HG03135 (cell line): ENCODE results near the gene SIX2.

Source experiments
- ATAC-seq: cut with Tn5 transposase; IDR thresholded peaks from one replicate; pipeline ENCODE4 v1.9.1; 2021; ENCODE audit warnings: mild to moderate bottlenecking, moderate library complexity; ENCODE audit not compliant: unreplicated experiment

SIX2 gene

DNA sequence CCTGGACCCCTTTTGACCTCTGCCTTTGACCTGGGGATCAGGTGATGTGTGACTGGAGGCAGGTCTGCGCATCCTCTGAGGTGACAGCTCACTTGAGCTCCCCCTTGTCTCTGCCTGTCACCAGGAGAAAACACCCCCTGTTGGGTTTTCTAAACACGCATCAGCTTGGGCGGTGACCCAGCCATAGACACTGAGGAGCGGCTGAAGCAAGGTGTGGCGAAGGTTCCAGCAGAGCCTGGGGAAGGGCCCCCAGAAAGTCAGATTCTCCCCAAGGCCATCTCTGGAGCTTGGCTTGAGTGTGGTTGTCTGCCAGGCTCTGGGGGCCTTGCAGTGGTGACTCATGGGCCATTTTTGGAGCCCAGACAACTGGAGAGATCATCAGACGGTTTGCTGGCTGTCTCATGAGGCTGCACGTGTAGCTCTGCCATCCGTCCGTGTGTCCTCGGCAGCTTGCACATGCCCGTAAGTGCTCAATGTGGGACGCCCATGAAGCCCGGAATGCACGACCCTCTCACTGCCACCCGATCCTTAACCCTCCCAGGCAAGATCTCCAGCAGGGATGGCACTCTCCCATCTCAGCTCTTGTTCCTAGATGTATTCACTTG lies 38.3 kb downstream of the SIX2 start:
- ATAC-seq: no peak

DNA sequence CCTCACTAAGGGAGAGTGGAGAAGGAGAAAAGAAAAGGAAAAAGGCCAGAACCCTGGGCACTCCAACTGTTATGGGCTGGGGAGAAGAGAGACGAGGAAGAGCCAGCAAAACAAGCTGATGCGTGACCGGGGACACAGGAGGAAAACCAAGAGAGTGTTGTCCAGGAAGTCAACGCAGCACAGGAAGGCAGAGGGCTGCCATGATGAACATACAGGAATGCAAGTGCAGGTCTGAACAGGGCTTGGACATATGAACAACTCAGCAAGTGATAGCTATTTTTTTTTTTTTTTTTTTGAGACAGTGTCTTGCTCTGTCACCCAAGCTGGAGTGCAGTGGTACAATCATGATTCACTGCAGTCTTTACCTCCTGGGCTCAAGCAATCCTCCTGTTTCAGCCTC lies 39.3 kb downstream of the SIX2 start:
- no peak for ATAC-seq

DNA sequence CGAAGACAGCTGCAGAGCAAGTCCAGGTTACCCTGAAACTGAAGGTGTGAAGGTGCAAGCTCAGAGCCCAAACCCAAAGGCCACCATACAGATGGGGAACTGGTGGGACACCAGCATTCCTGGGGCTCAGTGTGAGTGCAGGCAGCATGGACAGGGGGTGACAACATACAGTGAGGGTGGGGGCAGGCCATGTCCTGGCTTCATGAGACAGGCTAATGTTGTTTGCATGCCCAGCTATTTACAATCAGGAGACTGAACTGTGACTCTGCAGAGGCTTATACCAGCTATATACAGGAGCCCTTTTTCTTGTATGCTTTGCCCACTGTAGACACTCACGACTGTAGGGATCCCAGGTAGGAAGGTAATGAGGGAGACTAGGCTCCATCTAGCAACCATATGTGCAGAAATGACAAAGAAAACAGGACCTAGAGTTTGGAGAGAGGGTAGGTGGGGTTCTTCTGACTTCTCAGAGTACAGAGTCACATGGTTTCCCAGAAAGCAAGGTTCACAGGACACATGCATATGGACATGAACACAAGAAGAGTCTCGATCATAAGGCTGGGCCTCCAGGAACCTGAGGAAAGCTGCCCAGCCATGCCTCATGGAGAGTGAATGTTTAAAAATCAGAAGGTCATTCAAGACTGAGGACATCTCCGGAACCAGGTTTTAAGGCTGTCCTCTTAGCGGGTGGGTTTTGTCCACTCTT lies 41.4 kb downstream of the SIX2 start:
- no peak for ATAC-seq

DNA sequence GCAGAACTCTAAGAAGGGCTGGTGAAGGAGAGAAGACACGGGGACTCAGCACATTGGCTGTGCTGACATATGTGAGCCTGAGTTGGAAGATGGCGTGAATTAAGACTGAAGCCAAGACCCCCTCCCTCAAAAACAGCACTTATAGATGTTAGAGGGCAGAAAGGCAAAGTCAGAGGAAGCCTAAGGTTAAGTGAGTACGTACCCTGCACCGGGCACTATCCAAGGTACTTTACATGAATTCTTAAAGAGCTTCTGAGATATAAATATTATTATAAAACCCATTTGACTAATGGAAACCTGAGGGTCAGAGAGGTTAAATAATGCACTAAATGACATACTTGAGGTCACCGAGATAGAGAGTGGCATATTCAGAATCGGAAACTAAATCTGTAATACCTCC lies 42.2 kb downstream of the SIX2 start:
- ATAC-seq: no peak

DNA sequence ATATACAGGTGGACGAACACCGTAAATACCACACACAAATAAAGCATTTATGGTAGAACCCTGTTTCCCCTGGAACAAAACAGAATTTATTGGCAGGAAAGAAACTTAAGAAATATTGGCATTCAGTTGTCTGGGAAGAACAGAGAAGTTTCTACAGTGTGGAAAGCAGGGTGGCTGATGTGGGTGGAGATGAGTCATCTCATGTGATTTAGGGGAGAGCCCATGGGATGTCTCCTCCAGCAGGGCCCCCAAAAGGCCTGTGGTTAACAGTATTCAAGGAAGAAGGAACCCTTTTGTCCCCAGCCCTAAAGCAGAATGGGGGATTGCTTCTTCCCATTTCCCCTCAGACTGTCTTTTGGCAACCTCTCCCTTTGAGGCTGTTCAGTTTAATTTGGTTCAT lies 43.6 kb downstream of the SIX2 start:
- ATAC-seq: no peak

DNA sequence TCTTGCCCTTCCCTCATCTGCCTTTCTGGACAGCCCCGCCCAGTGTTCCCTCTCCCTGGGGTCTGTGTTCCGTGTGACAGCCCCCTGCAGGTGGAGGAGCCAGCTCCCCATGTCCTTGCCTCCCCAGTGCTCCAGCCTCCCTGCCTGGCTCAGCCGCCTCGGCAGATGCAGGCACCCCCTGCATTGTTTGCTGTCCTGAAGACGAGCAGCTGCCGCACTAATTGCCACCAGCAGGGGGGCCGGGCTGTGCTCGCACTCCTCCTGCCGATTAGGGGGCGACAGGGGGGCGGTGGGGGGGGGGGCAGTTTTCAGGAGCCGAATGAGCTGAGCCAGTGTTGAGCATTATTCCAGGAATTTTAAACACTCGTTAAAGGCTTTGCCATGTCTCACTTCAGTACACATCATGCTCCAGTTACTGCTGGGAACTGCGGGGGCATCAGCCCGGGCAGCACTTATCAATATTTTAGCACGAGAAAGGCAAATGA lies 44.5 kb downstream of the SIX2 start:
- ATAC-seq: no peak

DNA sequence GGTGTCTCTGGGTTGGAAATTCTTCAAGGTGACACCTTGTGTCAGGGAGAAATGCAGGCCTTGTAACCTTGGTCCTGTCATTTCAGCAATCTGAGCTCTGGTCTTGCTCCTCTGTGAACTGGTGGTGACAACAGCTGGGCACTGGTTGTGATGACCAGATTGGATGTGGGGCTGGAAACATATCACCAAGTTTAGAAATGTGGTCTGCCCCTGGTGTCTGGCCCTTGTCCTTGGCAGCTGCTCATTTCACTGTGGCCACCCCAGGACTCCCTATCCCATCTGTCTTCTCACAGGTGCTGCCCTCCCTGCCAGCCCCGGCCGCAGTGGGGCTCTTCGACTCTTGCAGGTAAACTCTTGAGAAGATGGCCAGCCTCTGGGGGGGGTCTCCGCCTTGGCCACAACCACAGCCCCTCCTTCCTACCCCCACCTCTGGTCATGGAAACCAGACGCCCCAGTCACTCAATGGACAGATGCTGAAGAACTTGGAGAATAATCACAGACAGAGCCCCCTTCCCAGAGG lies 47.0 kb downstream of the SIX2 start:
- ATAC-seq: no peak

DNA sequence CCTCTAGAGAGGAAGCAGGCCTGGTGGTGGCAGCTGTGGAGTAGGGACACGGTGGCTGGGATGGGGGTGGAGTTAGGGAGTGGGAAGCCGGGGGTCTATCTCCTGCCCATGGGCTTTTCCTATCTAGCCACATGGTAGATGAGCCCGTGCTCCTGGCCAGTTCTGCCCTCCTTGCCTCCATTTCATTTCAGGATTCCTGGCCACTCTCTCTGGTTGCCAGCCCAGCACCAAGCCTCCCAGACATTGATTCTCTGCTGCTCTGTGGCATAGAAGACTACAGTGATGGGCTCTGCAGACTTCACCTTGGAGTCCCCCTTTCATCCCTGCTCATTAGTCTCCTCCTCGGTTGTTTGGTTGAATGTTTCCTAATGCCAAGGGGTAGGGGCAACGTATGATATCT lies 48.4 kb downstream of the SIX2 start:
- no peak for ATAC-seq

DNA sequence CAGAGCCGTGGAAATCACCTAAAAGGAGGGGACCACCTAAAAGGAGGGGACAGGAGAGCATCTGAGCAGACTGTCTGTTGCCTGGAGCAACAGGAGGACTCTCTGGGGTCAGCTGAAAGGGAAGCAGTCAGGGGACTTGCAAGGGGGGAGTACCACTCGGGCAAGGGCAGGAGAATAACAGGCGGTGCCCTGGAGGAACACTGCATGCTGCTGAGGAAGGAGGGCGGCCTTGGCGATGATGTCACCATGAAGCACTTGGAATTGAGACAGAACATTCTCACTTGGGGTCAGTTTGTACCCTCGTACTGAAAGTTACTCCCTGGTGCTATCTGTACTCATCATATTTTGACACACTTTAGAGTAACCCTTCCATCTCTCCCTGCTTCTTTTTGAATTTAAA lies 49.4 kb downstream of the SIX2 start:
- ATAC-seq: no peak

DNA sequence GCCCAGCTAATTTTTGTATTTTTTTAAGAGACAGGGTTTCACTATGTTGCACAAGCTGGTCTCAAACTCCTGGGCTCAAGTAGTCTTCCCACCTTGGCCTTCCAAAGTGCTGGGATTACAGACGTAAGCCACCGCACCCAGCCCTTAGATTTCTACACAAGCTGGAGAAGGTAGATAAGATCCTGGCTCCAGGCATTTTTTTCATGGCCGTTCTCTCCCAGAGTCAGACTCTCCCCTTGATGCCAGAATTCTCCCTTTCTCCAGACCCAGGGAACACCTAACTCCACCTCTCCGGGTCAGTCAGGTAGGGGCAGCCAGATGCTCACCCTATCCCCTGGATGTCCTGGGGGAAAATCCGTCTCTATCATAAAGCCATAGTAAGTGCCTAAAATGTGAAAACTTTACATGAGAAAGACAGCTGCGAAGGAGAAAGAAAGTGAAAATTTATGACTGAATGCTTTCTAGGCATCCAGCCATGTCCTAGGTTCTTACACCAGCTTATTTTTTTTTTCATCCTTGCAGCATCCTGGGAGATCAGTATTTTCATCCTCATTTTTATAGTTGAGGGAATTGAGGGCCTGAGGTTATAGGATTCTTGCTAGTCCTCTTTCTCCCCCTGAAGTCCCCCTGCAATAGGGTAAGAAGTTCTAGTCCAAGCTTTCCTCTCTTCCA lies 51.5 kb downstream of the SIX2 start:
- ATAC-seq: no peak

DNA sequence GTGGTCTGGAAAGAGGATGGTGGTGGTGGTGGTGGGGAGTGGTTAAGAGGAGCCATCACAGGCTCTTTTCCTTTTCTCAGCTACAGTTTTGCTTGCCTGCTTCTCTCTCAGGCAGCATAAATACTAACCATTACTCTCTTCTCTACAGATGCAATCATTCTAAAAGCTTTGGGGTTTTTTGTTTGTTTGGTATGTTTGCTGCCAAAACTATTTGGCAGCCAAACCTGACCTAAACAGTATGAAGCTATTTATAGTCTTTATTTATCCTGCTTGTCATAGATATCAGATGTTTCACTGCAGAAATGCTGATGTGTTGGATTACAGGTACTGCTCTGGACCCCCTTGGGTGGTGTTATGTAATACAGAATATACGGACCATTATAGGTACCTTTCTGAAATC lies 52.4 kb downstream of the SIX2 start:
- no peak for ATAC-seq

DNA sequence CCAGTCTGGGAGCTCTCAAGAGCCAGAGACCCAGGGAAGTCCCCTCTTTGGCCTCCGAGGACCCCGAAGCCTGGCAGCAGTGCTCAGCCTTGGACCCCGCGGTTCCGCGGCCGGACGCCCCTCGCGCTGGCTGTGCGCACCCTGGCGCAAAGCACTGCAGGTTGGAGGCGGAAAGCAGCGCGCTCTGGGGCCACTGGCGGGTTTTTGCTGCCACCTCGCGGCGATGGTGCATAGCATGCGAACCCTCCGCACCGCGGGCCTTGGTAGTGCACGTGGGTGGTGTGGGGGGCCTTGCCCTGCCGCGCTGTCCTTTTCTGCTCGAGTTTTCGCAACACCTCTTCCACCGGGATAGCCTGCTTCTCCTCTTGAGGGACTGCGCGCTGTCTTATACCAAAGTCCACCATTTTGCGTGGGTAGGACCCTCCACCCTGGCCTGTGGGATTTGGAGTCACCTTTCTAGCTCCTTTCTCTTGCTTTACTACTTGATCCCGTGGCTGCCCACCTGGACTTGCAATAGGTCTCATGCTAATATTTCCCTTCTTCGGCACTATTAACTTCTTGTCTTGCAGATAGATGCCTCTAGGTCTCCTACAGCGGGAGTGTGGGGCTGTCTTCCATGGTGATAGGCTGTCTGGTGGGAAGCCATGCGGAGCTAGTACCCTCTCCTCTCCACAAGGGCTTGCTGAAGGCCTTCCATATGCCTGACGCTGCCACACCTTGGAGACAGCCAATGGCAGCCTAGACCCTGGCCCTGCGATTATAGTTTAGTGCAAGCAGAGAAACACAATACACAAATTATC lies 53.5 kb downstream of the SIX2 start:
- ATAC-seq: peak; percentile 48
